Hepatocyte (in vitro differentiated cells): Measurements from ENCODE around the gene TNFRSF21.

ENCODE experiments used
- EZH2 ChIP-seq: fragments of 200-600 bp; sonication (generic); IDR thresholded peaks from 2 replicates; pipeline ENCODE4 v1.6.1; 2016; ENCODE audit warnings: antibody characterized with exemption, mild to moderate bottlenecking, borderline replicate concordance
- EZH2phosphoT487 ChIP-seq: fragments of 200-600 bp; sonication (generic); IDR thresholded peaks from one replicate; pipeline ENCODE4 v1.6.1; 2018; ENCODE audit warnings: antibody characterized with exemption, mild to moderate bottlenecking, low read depth, moderate library complexity; ENCODE audit not compliant: unreplicated experiment, severe bottlenecking
- TF ChIP-seq, protein P1 (sequence below): fragments of 200-600 bp; sonication (generic); IDR thresholded peaks from 2 replicates; pipeline ENCODE4 v1.5.1; 2016; ENCODE audit warnings: antibody characterized with exemption, mild to moderate bottlenecking; ENCODE audit not compliant: poor library complexity

- TF ChIP-seq, protein P1, sequence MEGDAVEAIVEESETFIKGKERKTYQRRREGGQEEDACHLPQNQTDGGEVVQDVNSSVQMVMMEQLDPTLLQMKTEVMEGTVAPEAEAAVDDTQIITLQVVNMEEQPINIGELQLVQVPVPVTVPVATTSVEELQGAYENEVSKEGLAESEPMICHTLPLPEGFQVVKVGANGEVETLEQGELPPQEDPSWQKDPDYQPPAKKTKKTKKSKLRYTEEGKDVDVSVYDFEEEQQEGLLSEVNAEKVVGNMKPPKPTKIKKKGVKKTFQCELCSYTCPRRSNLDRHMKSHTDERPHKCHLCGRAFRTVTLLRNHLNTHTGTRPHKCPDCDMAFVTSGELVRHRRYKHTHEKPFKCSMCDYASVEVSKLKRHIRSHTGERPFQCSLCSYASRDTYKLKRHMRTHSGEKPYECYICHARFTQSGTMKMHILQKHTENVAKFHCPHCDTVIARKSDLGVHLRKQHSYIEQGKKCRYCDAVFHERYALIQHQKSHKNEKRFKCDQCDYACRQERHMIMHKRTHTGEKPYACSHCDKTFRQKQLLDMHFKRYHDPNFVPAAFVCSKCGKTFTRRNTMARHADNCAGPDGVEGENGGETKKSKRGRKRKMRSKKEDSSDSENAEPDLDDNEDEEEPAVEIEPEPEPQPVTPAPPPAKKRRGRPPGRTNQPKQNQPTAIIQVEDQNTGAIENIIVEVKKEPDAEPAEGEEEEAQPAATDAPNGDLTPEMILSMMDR = no peak
- no peak for TF ChIP-seq EZH2
- TF ChIP-seq EZH2phosphoT487 = no peak
These were observed 41.0 kb downstream of the TNFRSF21 start for GRCh38 chr6:47268572-47269187.
